GM23338 (cell line): ENCODE data around the gene VAX1. TPM values are rescaled to one million over a fixed set of nuclear protein-coding genes. Genes with fewer than 3 reads are reported as not detected.

ENCODE experiments used
- ATAC-seq: fragments of 200-7000 bp; cut with Tn5 transposase; 3 replicates; pipeline ENCODE4 v1.9.1; 2020
- DNase-seq: peaks from one replicate; pipeline ENCODE4 v3.0.0-alpha.2; 2015; ENCODE audit warnings: low spot score
- H2AFZ ChIP-seq: fragments of 200-600 bp; sonication (generic); 2 replicates; pipeline ENCODE4 v1.8.0; 2016; ENCODE audit warnings: antibody characterized with exemption, mild to moderate bottlenecking, moderate library complexity
- H3F3A ChIP-seq: fragments of 200-600 bp; sonication (generic); replicated peaks from 2 replicates; pipeline ENCODE4 v1.8.0; 2017; ENCODE audit warnings: antibody characterized with exemption, mixed run types, low read depth
- H3K27ac ChIP-seq: fragments of 200-600 bp; sonication (generic); 2 replicates; pipeline ENCODE4 v1.6.1; 2016; ENCODE audit warnings: low read depth
- H3K27me3 ChIP-seq: fragments of 200-600 bp; sonication (generic); 2 replicates; pipeline ENCODE4 v1.8.0; 2016; ENCODE audit warnings: mild to moderate bottlenecking, mixed run types, moderate library complexity; ENCODE audit not compliant: insufficient read depth
- H3K36me3 ChIP-seq: fragments of 200-600 bp; sonication (generic); 2 replicates; pipeline ENCODE4 v1.8.0; 2016; ENCODE audit warnings: mild to moderate bottlenecking; ENCODE audit not compliant: insufficient read depth
- H3K4me1 ChIP-seq: fragments of 200-600 bp; sonication (generic); 2 replicates; pipeline ENCODE4 v1.8.0; 2016; ENCODE audit warnings: mild to moderate bottlenecking, moderate library complexity; ENCODE audit not compliant: insufficient read depth
- H3K4me2 ChIP-seq: fragments of 200-600 bp; sonication (generic); 2 replicates; pipeline ENCODE4 v1.7.1; 2017; ENCODE audit warnings: mixed run types
- H3K4me3 ChIP-seq: fragments of 200-600 bp; sonication (generic); 2 replicates; pipeline ENCODE4 v1.6.1; 2016; ENCODE audit warnings: mixed run types
- H3K79me2 ChIP-seq: fragments of 200-600 bp; sonication (generic); replicated peaks from 2 replicates; pipeline ENCODE4 v1.8.0; 2017; ENCODE audit warnings: mild to moderate bottlenecking; ENCODE audit not compliant: insufficient read depth
- H3K9me2 ChIP-seq: fragments of 200-600 bp; sonication (generic); 2 replicates; pipeline ENCODE4 v1.8.0; 2017; ENCODE audit not compliant: insufficient read depth
- H4K20me1 ChIP-seq: fragments of 200-600 bp; sonication (generic); replicated peaks from 2 replicates; pipeline ENCODE4 v1.8.0; 2017; ENCODE audit warnings: mild to moderate bottlenecking; ENCODE audit not compliant: insufficient read depth
- H3K27ac Mint-ChIP-seq: 2 replicates; pipeline ENCODE4 v1.8.0; 2020; ENCODE audit warnings: inconsistent platforms, mild to moderate bottlenecking, moderate library complexity, mixed read lengths
- H3K27me3 Mint-ChIP-seq: 3 replicates; pipeline ENCODE4 v1.8.0; 2022; ENCODE audit warnings: low read depth, mild to moderate bottlenecking, moderate library complexity, mixed read lengths, inconsistent platforms; ENCODE audit not compliant: insufficient read depth, poor library complexity
- H3K36me3 Mint-ChIP-seq: 3 replicates; pipeline ENCODE4 v1.8.0; 2021; ENCODE audit warnings: low read depth, mild to moderate bottlenecking, inconsistent platforms, moderate library complexity, mixed read lengths
- H3K4me1 Mint-ChIP-seq: 3 replicates; pipeline ENCODE4 v1.8.0; 2020; ENCODE audit warnings: mild to moderate bottlenecking, inconsistent platforms, mixed read lengths
- H3K4me3 Mint-ChIP-seq: 3 replicates; pipeline ENCODE4 v1.8.0; 2021; ENCODE audit warnings: moderate library complexity, mild to moderate bottlenecking, inconsistent platforms, mixed read lengths
- H3K9me3 Mint-ChIP-seq: 3 replicates; pipeline ENCODE4 v1.8.0; 2020; ENCODE audit warnings: moderate library complexity, mild to moderate bottlenecking, inconsistent platforms, mixed read lengths
- CREB1 ChIP-seq: fragments of 250-450 bp; sonication (Bioruptor Pico); IDR thresholded peaks from 2 replicates; pipeline ENCODE4 v1.5.0; 2020; ENCODE audit warnings: low read depth, mild to moderate bottlenecking, moderate library complexity
- CTCF ChIP-seq, 2 experiments: fragments of 200-600 bp in 1 of 2; sonication (generic) in 1 of 2; conservative IDR thresholded peaks; 2 replicates each; pipeline versions ENCODE4 v1.5.1 to v1.6.1; 2016 to 2017; ENCODE audit warnings: antibody characterized with exemption in 2 of 2, low read depth in 2 of 2, mild to moderate bottlenecking in 2 of 2, moderate library complexity in 1 of 2
- ETS1 ChIP-seq: IDR thresholded peaks from 2 replicates; pipeline ENCODE4 v1.6.1; 2016; ENCODE audit warnings: antibody characterized with exemption
- EZH2 ChIP-seq: fragments of 200-600 bp; sonication (generic); IDR thresholded peaks from one replicate; pipeline ENCODE4 v1.8.0; 2017; ENCODE audit warnings: antibody characterized with exemption, mild to moderate bottlenecking, low read depth; ENCODE audit not compliant: unreplicated experiment
- EZH2phosphoT487 ChIP-seq: fragments of 200-600 bp; sonication (generic); IDR thresholded peaks from one replicate; pipeline ENCODE4 v1.8.1; 2018; ENCODE audit warnings: antibody characterized with exemption; ENCODE audit not compliant: unreplicated experiment
- JUNB ChIP-seq: IDR thresholded peaks from one replicate; pipeline ENCODE4 v1.6.1; 2016; ENCODE audit warnings: antibody characterized with exemption; ENCODE audit not compliant: unreplicated experiment
- NANOG ChIP-seq: IDR thresholded peaks from 2 replicates; pipeline ENCODE4 v1.6.1; 2016; ENCODE audit warnings: antibody characterized with exemption, borderline replicate concordance
- POLR2AphosphoS5 ChIP-seq: IDR thresholded peaks from 2 replicates; pipeline ENCODE4 v1.6.1; 2016; ENCODE audit warnings: antibody characterized with exemption, low read depth
- REST ChIP-seq: IDR thresholded peaks from one replicate; pipeline ENCODE4 v1.6.1; 2018; ENCODE audit warnings: antibody characterized with exemption; ENCODE audit not compliant: unreplicated experiment
- STAT1 ChIP-seq: IDR thresholded peaks from one replicate; pipeline ENCODE4 v1.6.1; 2016; ENCODE audit warnings: antibody characterized with exemption; ENCODE audit not compliant: unreplicated experiment
- ZNF114 ChIP-seq: fragments of 250-450 bp; sonication (Bioruptor Pico); IDR thresholded peaks from 2 replicates; pipeline ENCODE4 v1.5.0; 2020; ENCODE audit warnings: mild to moderate bottlenecking, moderate library complexity
- ZNF331 ChIP-seq: fragments of 250-450 bp; sonication (Bioruptor Pico); IDR thresholded peaks from 2 replicates; pipeline ENCODE4 v1.5.0; 2020; ENCODE audit warnings: low read depth, mild to moderate bottlenecking, moderate library complexity
- ZNF462 ChIP-seq: fragments of 250-450 bp; sonication (Bioruptor Pico); IDR thresholded peaks from 2 replicates; pipeline ENCODE4 v1.5.0; 2020; ENCODE audit warnings: mild to moderate bottlenecking, moderate library complexity
- polyA plus RNA-seq: library from polyadenylated mRNA; unstranded; fragments of >200 nt; fragmentation: Nextera tagmentation; extraction: Ambion mirVana; gene quantifications from 2 replicates; pipeline ENCODE4 v1.2.1, GENCODE V29; 2016
- total RNA-seq: library from RNA; depleted of rRNA; stranded (reverse); fragments of >200 nt; shearing (Covaris generic); gene quantifications from 2 replicates; pipeline ENCODE4 v1.2.3, GENCODE V29; 2014

Gene VAX1
- total and polyA plus RNA-seq, 2 experiments from 2014 or later: not detected

- DNase-seq (no peak), ATAC-seq (no peak)
- H3K27ac Mint-ChIP-seq: no peak overlapping the region
- Histone ChIP-seq H3K27ac (no peak overlapping the region), H3K36me3 (no peaks in the 10 kb centered on the region), H3K4me3 (no peak overlapping the region), H3K4me1 (peaks cover 24% of the 10 kb centered on the region), H3K27me3 (no peaks in the 10 kb centered on the region), H3K4me2 (no peak overlapping the region), H3K79me2 (no peaks in the 10 kb centered on the region), H3K9me2 (no peaks in the 10 kb centered on the region), H2AFZ (no peak overlapping the region), H4K20me1 (no peaks in the 10 kb centered on the region), H3F3A (no peaks in the 10 kb centered on the region)
- no peak overlapping the region for H3K4me3 Mint-ChIP-seq
- H3K27me3 Mint-ChIP-seq: peaks cover 4% of the 10 kb centered on the region
- H3K9me3 Mint-ChIP-seq: no peaks in the 10 kb centered on the region
- TF ChIP-seq CTCF (conservative IDR thresholded peaks at IDR 0.05; ENCODE audit: low read depth in 2 of 2) (no peak), REST (no peak), EZH2 (no peak), STAT1 (no peak), EZH2phosphoT487 (no peak), ETS1 (no peak), ZNF462 (no peak), NANOG (no peak), ZNF114 (CRISPR knock-in tag) (no peak), CREB1 (no peak), ZNF331 (CRISPR knock-in tag) (no peak), POLR2AphosphoS5 (no peak), JUNB (no peak)
- no peaks in the 10 kb centered on the region for H3K36me3 Mint-ChIP-seq
- peaks cover 32% of the 10 kb centered on the region; the same call in 2 of the 3 replicates for H3K4me1 Mint-ChIP-seq
Observed at GRCh38 chr10:117092386-117092785, 45.7 kb downstream of the VAX1 start.
